ENCODE results near the gene PKN1.
"Not testable (repeated sequence)": the region's sequence is repeated elsewhere in the genome, so short reads cannot be mapped to it uniquely, and the experiment has no call there.

PKN1 gene

GRCh38 chr19:14430712-14431111 lies 2.4 kb upstream of the PKN1 start:
- no peak for DNase-seq

- peak; percentile 54 for DNase-seq
These were observed 722 bp downstream of the PKN1 start for GRCh38 chr19:14433554-14434501.

GRCh38 chr19:14434543-14435319 lies 1.6 kb downstream of the PKN1 start:
- DNase-seq = peak; percentile 70

- no peak for DNase-seq
These were observed 2.4 kb downstream of the PKN1 start for GRCh38 chr19:14435320-14436050.

GRCh38 chr19:14437578-14438140 lies 4.6 kb downstream of the PKN1 start:
- no peak for DNase-seq

GRCh38 chr19:14439014-14439413 lies 5.9 kb downstream of the PKN1 start:
- DNase-seq = no peak

GRCh38 chr19:14440049-14440448 lies 6.9 kb downstream of the PKN1 start:
- peak; percentile 78 for DNase-seq

GRCh38 chr19:14441041-14441938 lies 8.2 kb downstream of the PKN1 start:
- DNase-seq = no peak

- no peak for DNase-seq
These were observed 10.0 kb downstream of the PKN1 start for GRCh38 chr19:14442891-14443631.

GRCh38 chr19:14443632-14444216 lies 10.6 kb downstream of the PKN1 start:
- no peak for DNase-seq

- DNase-seq = no peak
These were observed 13.4 kb downstream of the PKN1 start for GRCh38 chr19:14446336-14447036.

- no peak for DNase-seq
These were observed 16.2 kb downstream of the PKN1 start for GRCh38 chr19:14449321-14449720.

- DNase-seq = peak; percentile 79
These were observed 17.2 kb downstream of the PKN1 start for GRCh38 chr19:14450168-14450874.

- DNase-seq = no peak
These were observed 17.8 kb downstream of the PKN1 start for GRCh38 chr19:14450876-14451275.

GRCh38 chr19:14452303-14452702 lies 19.2 kb downstream of the PKN1 start:
- DNase-seq = not testable (repeated sequence)

GRCh38 chr19:14459703-14460102 lies 26.6 kb downstream of the PKN1 start:
- DNase-seq = peak; percentile 54

GRCh38 chr19:14460935-14461334 lies 27.8 kb downstream of the PKN1 start:
- no peak for DNase-seq

- DNase-seq = not testable (repeated sequence)
These were observed 29.3 kb downstream of the PKN1 start for GRCh38 chr19:14462401-14462800.

- DNase-seq = no peak
These were observed 30.6 kb downstream of the PKN1 start for GRCh38 chr19:14463747-14464146.
